Fibroblast of mammary gland (primary cell): Measurements from ENCODE around the gene DLG5.
A peak's percentile ranks its signal among the peaks of the same experiment; 100 is the strongest.

Experiments
- DNase-seq: peaks from one replicate; pipeline ENCODE4 v3.0.0-alpha.2; 2010; ENCODE audit warnings: low read depth
- H3K4me3 ChIP-seq: 2 replicates; pipeline ENCODE4 v1.5.1; 2011; ENCODE audit warnings: low read depth, mild to moderate bottlenecking, low read length, moderate library complexity; ENCODE audit not compliant: control insufficient read depth
- TF ChIP-seq, protein P1 (sequence below): conservative IDR thresholded peaks from 2 replicates; pipeline ENCODE4 v1.5.1; 2011; ENCODE audit warnings: low read depth, low read length, inconsistent platforms; ENCODE audit not compliant: control insufficient read depth, insufficient read depth

Gene DLG5

DNA sequence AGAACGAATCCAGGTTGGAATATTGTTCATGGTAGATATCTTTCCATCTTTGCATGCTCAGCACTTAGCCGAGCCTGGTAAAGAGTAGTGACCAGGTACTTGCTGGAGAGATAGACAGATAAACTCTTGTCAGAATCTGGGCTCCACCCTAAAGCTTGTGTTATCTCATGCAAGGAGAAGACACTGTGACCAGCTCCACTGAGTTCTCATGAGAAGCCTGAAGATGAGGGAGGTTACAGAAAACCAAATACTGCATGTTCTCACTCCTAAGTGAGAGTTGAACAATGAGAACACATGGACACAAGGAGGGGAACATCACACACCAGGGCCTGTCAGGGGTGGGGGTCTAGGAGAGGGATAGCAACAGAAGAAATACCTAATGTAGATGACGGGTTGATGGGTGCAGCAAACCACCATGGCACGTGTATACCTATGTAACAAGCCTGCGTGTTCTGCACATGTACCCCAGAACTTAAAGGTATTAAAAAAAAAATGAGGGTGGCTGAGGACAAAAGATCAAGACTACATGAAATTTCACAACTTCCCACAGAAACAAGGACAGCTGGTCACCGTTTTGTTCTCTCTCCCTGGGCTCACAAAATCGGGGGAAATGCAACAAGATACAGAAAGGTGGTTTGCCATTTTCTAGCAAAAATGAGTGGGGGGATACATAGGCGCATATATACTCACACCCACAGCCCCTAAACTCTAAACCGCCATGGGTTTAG, 17.4 kb downstream of the DLG5 start:
- no peak for DNase-seq
- H3K4me3 ChIP-seq: no peak overlapping the region
- TF ChIP-seq, protein P1, sequence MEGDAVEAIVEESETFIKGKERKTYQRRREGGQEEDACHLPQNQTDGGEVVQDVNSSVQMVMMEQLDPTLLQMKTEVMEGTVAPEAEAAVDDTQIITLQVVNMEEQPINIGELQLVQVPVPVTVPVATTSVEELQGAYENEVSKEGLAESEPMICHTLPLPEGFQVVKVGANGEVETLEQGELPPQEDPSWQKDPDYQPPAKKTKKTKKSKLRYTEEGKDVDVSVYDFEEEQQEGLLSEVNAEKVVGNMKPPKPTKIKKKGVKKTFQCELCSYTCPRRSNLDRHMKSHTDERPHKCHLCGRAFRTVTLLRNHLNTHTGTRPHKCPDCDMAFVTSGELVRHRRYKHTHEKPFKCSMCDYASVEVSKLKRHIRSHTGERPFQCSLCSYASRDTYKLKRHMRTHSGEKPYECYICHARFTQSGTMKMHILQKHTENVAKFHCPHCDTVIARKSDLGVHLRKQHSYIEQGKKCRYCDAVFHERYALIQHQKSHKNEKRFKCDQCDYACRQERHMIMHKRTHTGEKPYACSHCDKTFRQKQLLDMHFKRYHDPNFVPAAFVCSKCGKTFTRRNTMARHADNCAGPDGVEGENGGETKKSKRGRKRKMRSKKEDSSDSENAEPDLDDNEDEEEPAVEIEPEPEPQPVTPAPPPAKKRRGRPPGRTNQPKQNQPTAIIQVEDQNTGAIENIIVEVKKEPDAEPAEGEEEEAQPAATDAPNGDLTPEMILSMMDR: no peak

- no peak overlapping the region for H3K4me3 ChIP-seq
- TF ChIP-seq, protein P1: peak; percentile 8
- DNase-seq: no peak
Measured at GRCh38 chr10:77907900-77908717, 18.4 kb downstream of the DLG5 start.

DNA sequence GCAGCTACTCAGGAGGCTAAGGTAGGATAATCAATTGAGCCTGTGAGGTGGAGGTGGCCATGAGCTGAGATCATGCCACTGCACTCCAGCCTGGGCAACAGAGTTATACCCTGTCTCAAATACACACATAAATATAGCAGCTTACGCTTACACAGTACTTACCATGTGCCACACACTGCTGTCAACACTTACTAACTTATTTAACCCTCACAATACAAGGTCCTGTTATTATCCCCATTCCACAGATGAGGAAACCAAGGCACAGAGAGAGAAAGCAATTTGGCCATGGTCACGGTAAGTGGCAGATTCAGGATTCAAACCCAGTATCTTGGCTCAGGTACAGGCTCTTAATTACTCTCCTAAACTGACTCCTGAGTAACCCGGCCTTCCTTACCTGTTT, 19.1 kb downstream of the DLG5 start:
- DNase-seq: no peak
- TF ChIP-seq, protein P1: no peak
- no peak overlapping the region for H3K4me3 ChIP-seq

- no peak overlapping the region for H3K4me3 ChIP-seq
- no peak for DNase-seq
- TF ChIP-seq, protein P1: no peak
Measured at GRCh38 chr10:77906951-77907421, 19.6 kb downstream of the DLG5 start.

GRCh38 chr10:77905781-77906180, 20.8 kb downstream of the DLG5 start:
- DNase-seq: no peak
- no peak overlapping the region for H3K4me3 ChIP-seq
- TF ChIP-seq, protein P1: no peak

DNA sequence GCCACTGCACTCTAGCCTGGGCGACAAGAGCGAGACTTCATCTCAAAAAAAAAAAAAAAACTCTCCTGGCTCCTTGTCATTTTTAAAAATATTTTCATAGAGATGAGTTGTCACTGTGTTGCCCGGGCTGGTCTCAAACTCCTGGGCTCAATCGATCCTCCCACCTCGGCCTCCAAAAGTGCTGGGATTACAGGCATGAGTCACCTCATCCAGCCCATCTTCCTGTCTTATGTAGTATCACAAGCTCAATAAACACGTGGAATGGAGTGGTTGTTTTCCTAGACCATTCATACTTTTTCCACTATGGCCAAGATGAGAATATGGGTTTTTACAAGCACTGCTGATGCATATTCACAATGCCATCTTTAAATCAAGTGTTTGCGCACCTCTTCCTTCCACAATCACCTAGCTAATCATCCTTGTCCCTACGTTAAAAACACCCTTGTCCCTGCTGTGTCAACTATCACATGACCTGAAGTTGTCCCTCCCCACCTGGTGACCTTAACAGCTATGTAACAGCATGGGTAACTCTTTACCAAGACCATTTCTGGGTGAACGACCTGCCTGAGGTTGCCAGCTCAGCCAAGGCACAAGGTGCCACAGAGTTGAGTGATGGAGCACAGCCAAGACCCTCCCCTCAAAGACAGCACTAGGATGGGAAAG, 21.3 kb downstream of the DLG5 start:
- TF ChIP-seq, protein P1: no peak
- no peak for DNase-seq
- no peak overlapping the region for H3K4me3 ChIP-seq
